Measurements from ENCODE around the gene C16orf87.
"Not testable (repeated sequence)": the region's sequence is repeated elsewhere in the genome, so short reads cannot be mapped to it uniquely, and the experiment has no call there.

C16orf87 gene

DNA sequence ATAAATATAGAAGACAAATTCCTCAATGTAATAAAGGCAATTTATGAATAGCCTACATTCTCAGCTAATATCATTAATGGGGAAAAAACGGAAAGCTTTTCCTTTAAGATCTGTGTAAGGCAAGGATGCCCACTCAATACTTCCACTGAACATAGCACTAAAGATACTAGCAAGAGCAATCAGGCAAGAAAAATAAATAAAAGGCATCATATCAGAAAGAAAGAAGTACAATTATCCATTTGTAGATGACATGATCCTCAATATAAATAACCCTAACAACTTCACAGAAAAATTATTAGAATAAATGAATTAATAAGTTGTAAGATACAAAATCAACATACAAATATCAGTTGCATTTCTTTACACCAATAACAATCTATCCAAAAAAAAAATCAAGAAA, 37.1 kb downstream of the C16orf87 start:
- no peak for DNase-seq

DNA sequence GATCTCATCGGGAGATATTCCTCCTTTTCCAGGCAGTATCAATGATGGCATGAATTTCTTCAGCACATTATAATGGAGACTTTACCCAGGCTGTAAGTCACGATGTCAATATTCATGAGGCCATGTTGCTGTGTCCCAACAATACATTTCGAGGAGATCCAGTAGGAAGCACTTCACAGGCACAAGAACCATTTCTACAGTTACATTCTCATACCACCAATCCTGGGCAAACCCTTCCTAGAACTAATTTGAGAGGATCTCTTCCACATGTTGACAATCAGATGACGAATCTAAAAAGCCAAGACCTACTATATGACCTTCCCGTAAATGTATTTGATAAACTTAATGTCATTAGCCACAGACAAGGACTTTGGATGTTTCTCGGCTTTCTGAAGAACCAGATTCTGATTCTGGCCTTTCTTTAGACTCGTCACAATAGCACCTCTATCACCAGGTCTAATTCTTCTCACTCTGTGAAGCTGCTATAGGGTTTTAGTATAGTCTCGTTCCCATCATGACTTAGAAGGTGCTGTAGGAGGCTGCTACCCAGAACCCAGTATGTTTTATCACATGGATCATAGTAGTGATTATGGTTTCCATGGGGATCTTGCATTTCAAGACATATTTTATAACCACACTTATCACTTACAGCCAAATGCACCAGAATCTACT, 40.2 kb downstream of the C16orf87 start:
- no peak for DNase-seq

DNA sequence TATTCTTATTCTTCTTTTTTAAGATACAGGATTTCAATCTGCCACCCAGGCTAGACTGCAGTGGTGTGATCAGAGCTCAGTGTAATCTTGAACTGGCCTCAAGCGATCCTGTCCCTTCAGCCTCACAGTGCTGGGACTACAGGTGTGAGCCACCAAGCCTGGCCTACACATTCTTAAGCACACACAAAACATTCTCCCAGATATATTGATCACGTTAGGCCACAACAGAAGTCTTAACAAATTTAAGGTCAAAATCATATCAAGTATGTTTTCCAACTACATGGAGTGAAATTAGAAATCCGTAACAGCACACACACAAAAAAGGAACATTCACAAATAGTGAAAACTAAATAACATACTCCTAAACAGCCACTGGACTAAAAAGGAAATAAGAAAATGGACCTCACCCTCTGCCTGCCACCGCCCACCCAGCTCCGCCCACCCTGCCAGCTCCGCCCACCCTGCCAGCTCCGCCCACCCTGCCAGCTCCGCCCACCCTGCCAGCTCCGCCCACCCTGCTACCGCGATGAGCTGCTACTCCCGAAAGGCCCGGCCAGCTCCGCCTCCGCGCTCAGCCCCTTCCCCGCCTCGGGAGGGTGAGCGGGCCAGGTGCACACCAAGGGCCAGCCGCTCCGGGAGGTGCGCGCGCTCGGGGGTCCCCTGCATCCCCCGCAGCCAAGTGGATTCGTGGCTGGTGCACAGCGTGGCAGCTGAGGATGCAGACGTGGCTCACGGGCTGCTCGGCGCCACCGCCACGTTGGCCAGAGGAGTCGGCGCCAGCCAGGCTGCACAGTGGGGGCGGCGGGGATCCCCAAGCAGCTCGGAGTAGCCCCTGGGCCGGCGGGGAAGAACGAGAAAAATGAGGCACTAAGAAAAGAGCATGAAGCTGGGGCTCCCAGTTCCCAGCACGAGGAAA, 41.2 kb downstream of the C16orf87 start:
- peak; percentile 66 to 69 for DNase-seq

DNA sequence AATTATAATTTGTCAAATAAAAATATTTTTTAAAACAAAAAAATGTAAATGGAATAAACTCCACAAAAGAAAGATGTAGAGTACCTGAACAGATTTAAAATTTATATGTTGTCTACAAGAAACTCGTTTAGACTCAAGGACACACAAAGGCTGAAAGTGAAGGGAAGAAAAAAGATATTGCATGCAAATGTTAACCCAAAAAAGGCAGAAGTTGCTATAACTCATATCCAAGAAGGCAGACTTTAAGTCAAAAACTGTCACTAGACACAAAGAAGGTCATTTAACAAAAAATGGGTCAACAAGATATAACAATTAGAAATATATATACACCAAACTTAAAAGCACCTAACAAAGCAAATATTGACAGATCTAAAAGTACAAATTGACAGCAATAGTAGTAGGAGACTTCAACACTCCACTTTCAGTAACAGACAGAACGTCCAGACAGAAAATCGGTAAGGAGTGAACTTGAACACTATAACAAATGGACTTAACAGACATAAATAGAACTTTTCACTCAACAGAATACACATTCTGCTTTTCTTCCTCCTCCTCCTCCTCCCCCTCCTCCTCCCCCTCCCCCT, 42.0 kb downstream of the C16orf87 start:
- DNase-seq, result no peak

DNA sequence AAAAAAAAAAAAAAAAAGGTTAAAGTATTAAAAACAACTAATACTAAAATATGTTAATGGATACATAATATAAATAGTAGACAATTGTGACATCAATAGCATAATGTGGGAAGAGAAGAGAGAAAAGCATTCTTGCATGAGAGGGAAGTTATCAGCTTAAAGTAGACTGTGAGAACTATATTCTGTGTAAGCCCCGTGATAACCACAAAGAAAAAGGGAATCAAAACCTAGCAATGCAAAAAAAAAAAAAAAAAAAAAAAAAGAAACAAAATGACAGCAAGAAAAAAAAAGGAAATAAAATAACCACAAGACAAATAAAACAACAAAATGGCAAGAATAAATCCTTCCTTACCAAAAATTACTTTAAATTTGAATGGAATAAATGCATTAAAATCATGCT, 43.1 kb downstream of the C16orf87 start:
- no peak for DNase-seq

DNA sequence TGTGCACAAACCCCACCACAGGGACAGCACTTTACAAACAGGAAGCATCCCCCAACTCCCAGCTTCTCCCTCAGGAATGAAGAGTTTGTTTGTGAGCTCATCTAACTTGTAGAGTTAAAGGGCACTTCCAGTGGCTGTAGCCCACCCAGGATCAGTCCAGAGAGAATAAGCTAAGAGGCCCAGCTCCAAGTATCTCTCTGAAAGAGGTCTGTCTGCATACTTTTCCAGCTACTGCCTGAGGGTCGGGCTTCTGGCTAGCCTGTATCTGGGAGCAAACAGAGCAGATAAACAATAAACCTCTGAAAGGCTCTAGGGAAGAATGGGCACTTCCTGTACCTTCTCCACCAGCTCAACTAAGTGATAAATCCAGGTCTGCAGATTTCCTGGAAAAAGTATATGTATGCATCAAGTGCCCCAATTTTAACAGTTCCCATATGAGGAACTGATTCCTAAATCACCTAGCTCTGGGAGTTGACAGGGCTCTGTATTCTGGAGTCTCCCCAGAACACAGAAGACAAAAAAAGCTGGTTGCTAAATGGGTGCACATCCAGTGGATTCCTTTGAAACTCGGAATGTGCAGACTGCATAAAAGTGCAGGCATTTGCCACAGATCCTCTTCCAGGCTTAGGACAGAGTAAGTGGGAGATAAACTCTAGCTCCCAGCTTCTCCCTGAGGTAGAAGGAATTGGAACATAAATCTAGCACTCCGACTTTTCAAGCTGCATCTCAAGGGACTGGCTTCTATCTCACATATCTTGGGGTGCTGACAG, 45.7 kb downstream of the C16orf87 start:
- no peak for DNase-seq

DNA sequence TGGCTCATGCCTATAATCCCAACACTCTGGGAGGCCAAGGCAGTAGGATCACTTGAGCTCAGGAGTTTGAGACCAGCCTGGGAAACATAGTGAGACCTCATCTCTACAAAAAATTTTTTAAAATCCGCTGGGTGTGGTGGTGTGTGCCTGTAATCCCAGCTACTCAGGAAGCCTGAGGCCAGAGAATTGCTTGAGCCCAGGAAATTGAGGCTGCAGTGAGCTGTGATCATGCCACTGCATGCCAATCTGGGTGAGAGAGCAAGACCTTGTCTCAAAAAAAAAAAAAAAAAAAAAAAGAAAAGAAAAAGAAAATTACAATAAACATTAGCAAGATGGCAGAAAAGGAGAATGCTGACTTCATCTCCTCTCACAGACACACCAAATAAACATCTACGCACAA, 46.4 kb downstream of the C16orf87 start:
- DNase-seq, result not testable (repeated sequence)

DNA sequence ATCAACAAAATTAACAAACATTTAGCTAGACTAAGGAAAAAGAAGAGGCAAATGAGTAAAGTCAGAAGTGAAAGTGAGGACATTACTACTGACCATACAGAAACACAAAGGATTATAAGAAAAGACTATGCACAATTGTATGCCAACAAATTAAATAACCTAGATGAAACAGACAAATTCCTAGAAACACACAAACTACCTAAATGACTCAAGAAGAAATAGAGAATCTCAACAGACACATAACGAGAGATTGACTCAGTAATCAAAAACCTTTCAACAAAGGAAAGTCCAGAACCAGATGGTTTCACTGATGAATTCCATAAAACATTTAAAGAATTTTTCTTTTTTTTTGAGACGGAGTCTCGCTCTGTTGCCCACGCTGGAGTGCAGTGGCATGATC, 47.2 kb downstream of the C16orf87 start:
- no peak for DNase-seq

DNA sequence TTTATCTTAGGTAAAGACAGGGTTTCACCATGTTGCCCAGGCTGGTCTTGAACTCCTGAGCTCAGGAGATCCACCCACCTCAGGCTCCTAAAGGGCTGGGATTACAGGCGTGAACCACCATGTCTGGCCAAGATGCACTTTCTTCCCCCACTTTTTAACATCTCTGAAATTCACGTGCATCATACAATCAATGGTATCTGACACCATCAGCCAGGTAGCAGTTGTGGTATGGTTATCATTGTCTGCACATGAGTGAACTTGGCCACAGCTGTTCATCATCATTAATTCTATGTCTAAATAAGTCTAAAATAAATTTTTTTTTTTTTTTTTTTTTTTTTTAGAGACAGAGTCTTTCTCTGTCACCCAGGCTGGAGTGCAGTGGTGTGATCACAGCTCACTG, 48.7 kb downstream of the C16orf87 start:
- DNase-seq, result no peak

DNA sequence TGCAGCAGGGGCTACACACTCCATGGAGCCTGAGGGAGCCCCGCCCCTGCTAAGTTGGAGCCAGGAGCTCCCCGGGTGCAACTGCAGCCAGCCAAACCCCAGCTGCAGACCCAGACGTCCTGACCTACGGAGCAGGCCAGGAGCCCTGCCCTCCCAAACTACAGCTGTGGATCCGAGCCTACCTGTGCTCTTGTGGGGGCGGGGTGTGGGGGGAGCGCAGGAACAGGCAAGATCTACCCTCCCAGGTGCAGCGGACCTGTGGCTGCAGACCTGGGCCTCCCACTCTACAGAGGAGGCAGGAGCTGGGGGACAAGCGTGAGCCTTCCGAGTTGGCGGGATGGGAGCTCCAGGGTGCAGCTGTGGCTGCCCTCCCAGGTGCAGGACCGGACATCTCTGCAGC, 53.2 kb downstream of the C16orf87 start:
- DNase-seq, result no peak

DNA sequence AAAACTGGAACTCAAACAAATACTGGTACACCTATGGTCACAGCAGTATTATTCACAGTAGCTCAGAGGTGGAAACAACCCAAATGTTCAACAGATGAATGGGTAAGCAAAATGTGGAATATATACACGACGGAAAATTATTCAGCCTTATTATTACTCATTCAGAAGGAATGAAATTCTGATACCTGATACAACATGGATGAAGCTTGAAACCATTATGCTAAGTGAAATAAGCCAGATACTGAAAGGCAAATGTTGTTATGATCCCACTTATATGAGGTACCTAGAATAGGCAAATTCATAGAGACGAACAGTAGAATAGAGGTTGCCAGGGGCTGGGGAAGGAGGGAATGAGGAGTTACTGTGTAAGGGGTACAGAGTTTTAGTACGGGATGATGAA, 55.8 kb downstream of the C16orf87 start:
- DNase-seq, result no peak

DNA sequence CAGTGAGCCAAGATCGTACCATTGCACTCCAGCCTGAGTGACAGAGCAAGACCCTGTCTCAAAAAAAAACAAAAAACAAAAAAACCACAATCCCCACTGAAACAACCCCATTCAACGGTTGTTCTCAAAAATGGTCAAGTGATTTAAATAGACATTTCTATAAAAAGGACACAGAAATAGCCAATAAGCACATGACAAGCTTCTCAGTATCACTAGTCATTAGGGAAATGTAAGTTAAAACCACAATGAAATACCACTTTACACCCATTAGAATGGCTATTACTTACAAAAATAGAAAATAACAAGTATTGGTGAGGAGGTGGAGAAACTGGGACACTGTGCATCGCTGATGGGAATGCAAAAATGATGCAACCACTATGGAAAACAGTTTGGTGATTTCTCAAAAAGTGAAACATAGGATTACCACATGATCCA, 56.2 kb downstream of the C16orf87 start:
- no peak for DNase-seq

DNA sequence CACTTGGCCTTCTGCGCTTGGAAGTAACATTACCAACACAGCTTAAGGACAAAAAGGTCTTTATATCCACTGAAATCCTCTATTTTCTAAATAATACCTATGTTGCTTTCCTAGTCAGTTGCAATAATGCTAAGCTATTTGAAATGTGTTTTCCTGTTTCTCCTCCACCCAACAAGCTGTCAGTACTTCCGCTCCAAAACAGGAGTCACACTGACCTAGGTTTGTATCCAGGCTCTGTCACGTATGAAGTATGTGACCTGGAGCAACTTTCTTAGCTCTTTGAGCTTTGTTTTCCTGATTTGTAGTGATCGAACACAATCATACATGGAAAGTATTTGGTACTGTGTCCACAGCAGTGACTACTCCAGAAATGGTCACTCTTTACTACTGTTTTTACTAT, 58.5 kb downstream of the C16orf87 start:
- no peak for DNase-seq

DNA sequence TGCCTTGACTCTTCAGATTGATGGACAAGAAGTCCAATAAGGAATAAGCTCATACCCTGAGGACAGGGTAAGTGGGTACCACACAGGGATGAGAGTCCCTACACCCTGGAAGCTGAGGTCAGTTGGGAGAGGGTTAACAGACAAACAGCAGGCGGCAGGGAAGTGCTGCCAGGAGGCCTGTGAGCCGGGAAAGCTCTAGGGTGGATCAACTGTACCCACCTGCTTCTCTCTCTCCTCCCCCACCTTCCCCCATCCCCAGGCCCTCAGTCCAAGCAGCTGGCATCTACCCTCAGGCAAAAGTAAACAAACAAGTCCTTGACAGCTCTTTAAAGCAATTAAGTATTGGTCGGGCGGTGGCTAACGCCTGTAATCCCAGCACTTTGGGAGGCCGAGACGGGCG, 62.2 kb downstream of the C16orf87 start:
- DNase-seq, result no peak

DNA sequence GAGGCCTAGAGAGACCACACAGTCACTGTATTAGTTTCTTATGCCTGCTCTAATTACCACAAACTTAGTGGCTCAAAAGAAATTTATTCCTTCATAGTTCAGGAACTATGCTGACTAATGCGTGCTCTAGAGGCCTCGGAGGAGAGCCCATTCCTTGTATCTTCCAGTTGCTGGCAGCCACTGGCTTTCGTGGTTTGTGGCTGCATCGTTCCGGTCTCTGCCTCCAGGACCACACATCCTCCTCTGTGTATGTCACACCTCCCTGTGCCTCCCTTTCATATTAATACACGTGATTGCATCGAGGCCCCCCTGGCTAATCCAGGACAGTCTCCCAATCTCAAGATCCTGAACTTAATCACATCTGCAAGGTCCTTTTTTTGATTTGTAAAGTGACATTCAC, 65.9 kb downstream of the C16orf87 start:
- DNase-seq, result no peak

DNA sequence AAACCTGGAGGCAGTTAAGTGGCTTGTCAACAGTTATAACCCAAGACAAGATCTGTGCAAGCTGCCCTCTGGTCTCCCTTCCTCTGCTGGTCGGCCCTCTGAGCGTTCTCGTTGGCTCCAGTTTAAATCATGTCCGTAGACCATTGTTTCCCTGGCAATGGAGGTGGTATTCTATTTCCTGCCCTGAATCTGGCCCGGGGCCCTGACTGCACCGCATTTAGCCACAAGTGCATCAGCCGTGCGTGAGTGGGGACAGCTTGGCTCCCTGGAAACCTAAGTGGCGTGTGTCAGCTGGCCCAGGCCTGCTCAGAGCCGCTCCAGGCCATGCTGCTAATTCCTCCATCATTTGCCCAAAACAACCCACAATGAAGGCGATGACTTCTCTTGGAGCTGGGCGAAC, 67.8 kb downstream of the C16orf87 start:
- DNase-seq, result no peak

DNA sequence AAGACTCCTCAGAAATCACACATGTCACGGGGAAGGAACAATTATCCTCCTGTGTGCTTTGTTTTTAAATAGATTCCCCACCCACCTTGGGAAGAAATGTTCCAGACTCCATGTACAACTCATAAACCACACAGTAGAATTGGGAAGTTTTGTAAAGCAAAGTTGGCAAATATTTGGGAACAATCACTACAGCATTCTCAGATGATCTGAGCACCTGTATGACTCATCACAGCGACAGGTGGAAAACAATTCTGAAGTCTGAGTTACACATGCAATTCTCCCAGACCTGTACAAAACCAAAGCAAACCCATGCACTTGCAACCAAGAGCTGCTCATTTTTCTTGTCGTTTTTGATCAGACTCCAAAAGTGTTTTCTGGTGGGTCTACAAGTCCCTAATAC, 68.4 kb downstream of the C16orf87 start:
- no peak for DNase-seq

DNA sequence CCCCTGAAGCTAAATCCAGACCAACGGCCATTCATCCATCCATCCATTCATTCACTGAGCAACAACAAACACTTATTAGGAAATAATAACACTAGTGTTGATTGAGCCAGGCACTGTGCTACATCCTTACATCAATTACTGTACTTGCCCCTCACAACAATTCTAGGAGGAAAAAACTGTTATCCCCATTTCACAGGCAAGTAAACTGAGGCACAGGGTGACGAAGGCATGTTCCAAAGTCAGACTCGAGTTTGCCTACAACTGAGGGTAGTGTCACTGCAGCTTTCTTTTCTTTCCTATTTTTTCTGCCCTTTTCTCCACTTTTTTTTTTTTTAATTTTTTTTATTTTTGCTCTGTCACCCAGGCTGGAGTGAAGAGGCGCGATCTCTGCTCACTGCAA, 71.7 kb downstream of the C16orf87 start:
- no peak for DNase-seq

DNA sequence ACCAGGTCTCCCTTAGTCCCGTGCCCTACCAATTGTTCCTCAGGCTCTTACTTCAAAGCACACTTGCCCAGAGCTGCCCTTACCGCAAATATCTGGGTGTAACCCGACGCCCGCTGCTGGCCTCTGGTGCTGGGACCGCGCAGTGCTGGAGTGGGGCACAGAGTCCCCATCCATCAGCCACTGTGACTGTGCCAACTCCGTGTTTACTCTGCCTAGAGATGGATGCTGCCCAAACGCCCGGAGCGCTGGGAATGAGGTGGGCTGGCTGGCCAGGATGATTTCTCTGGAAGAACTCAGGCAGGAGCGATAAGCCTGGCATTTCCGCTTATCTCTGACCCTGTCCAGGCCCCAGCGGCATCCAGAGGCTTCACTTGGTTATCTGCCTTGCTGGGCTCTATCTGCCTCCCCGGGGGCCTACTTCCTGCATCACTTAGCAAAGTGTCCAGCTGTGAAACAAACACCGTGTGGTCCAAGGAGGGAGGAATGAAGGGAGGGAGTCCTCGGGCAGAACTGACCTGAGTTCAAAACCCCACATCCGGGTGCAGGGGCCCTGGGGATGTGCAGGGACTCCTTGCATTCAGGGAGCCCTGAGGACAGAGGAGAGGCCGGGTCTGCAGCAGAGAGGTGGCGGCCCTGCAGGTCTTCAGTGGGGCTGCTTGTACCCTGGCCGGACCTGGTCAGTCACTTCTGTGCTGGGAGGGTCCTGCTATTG, 73.5 kb downstream of the C16orf87 start:
- DNase-seq, result no peak

DNA sequence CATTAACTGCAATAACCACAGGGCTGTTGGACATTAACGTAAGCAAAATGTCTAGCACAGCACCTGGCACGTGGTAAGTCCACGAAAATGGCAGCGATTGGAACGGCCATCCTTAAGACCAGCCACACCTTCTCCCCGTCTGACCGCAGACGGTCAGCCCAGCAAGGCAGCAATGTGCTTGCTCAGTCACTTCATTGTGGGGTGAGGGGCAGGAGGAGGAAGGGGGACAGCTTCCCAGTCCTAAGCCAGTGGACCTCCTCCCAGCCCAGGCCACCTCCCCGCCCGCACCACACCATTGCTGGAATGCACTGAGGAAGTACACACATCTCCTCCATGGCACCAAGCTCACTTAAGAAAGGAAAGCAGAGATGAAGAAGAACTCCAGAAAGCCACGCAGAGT, 74.2 kb downstream of the C16orf87 start:
- DNase-seq, result no peak

DNA sequence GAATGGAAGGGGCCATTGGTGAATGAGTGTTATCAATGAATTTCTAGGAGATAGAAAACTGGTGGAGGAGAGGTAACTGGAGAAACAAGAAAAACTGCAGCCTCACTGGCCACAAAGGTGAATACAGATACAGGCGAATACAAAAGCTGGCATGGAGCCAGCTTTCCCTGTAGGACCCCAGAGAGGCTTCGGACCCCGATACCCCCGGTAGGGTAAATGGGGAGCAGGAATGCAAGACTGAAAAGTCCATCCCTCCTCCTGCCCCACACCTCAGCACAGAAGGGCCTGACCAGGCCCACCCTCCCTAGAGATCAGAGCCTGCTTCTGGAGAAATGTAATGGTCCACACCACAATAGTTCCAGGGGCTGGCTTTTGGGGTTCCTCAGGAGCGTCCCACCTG, 78.0 kb downstream of the C16orf87 start:
- no peak for DNase-seq

DNA sequence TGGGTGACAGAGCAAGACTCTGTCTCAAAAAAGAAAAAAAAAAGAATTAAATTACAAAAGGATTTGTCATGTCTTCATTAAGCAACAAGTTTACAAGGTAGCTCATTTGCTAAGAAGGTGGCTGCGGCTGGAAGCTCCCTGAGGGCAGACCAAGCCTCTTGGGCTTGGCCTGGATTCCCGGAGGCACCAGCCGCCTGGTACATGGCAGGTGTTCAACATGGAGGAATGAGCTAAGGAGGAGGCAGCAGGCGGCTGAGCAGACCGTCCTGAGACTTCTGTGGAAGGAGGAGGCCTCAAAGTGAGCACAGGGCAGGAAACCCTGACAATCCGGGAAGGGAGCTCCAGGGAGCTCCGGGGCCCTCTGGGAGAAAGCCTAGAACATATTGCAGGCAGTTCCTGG, 79.6 kb downstream of the C16orf87 start:
- no peak for DNase-seq

All from stimulated activated CD4-positive, alpha-beta T cell treated with anti-CD3 and anti-CD28 coated beads, Interleukin-2, amount 100 ng/mL, for 48 hours (primary cell).